ENCODE measurements around the gene RHOBTB3.

RHOBTB3 gene

GRCh38 chr5:95728494-95729114 is 2.5 kb upstream of the RHOBTB3 start:
- no peak overlapping the region for H3K4me3 ChIP-seq (ENCODE audit: low read length, poor library complexity, severe bottlenecking)
- H3K4me1 ChIP-seq (ENCODE audit: insufficient read depth, low read length, poor library complexity, severe bottlenecking): peaks cover 83% of the 10 kb centered on the region
- H3K9me3 ChIP-seq (ENCODE audit: insufficient read depth, low read depth, low read length): no peaks in the 10 kb centered on the region
- TF ChIP-seq EZH2phosphoT487 (IDR thresholded peaks at IDR 0.05; ENCODE audit: borderline replicate concordance) (no peak), CTCF (conservative IDR thresholded peaks at IDR 0.05; ENCODE audit: low read length) (no peak)
- peak overlapping the region; percentile 47 for H2AFZ ChIP-seq (ENCODE audit: low read length)
- peaks cover 37% of the 10 kb centered on the region for H3K79me2 ChIP-seq (ENCODE audit: insufficient read depth, low read length)
- no peaks in the 10 kb centered on the region for H3F3A ChIP-seq (ENCODE audit: low read depth)
- no peaks in the 10 kb centered on the region for H3K27me3 ChIP-seq (ENCODE audit: insufficient read depth, low read length, poor library complexity, severe bottlenecking)
- H3K36me3 ChIP-seq (ENCODE audit: insufficient read depth, low read length): no peaks in the 10 kb centered on the region
- H4K20me1 ChIP-seq (ENCODE audit: insufficient read depth, low read length, poor library complexity, severe bottlenecking): peaks cover 14% of the 10 kb centered on the region
- peak overlapping the region; percentile 85 for H3K4me2 ChIP-seq (ENCODE audit: low read depth, low read length, poor library complexity, severe bottlenecking)
- H3K9me2 ChIP-seq (replicated peaks; ENCODE audit: low read depth, low read length): no peaks in the 10 kb centered on the region
- peak overlapping the region; percentile 1 for H3K9ac ChIP-seq (ENCODE audit: low read depth, low read length, poor library complexity, severe bottlenecking)

- Histone ChIP-seq H3K27me3 (ENCODE audit: insufficient read depth, low read length, poor library complexity, severe bottlenecking) (no peaks in the 10 kb centered on the region), H2AFZ (ENCODE audit: low read length) (no peak overlapping the region; the same call in 1 of the 2 replicates)
Measured at GRCh38 chr5:95729115-95730010, 1.8 kb upstream of the RHOBTB3 start.

More at GRCh38 chr5:95729115-95730010, 1.8 kb upstream of the RHOBTB3 start:
- H3K4me3 ChIP-seq (ENCODE audit: low read length, poor library complexity, severe bottlenecking): peak overlapping the region; percentile 88
- no peak for TF ChIP-seq EZH2phosphoT487 (IDR thresholded peaks at IDR 0.05; ENCODE audit: borderline replicate concordance)
- TF ChIP-seq CTCF (conservative IDR thresholded peaks at IDR 0.05; ENCODE audit: low read length): no peak
- no peaks in the 10 kb centered on the region for H3F3A ChIP-seq (ENCODE audit: low read depth)
- peak overlapping the region; percentile 85 for H3K4me2 ChIP-seq (ENCODE audit: low read depth, low read length, poor library complexity, severe bottlenecking)
- peak overlapping the region; percentile 87 for H3K9ac ChIP-seq (ENCODE audit: low read depth, low read length, poor library complexity, severe bottlenecking)
- peaks cover 22% of the 10 kb centered on the region for H4K20me1 ChIP-seq (ENCODE audit: insufficient read depth, low read length, poor library complexity, severe bottlenecking)
- H3K9me2 ChIP-seq (replicated peaks; ENCODE audit: low read depth, low read length): no peaks in the 10 kb centered on the region
- no peaks in the 10 kb centered on the region for H3K9me3 ChIP-seq (ENCODE audit: insufficient read depth, low read depth, low read length)
- H3K36me3 ChIP-seq (ENCODE audit: insufficient read depth, low read length): no peaks in the 10 kb centered on the region
- peaks cover 83% of the 10 kb centered on the region for H3K4me1 ChIP-seq (ENCODE audit: insufficient read depth, low read length, poor library complexity, severe bottlenecking)
- H3K79me2 ChIP-seq (ENCODE audit: insufficient read depth, low read length): peaks cover 45% of the 10 kb centered on the region
